Measurements from ENCODE around the gene RHEB.

- no peak for TF ChIP-seq POLR2A (IDR thresholded peaks at IDR 0.05)
- TF ChIP-seq, protein P1, sequence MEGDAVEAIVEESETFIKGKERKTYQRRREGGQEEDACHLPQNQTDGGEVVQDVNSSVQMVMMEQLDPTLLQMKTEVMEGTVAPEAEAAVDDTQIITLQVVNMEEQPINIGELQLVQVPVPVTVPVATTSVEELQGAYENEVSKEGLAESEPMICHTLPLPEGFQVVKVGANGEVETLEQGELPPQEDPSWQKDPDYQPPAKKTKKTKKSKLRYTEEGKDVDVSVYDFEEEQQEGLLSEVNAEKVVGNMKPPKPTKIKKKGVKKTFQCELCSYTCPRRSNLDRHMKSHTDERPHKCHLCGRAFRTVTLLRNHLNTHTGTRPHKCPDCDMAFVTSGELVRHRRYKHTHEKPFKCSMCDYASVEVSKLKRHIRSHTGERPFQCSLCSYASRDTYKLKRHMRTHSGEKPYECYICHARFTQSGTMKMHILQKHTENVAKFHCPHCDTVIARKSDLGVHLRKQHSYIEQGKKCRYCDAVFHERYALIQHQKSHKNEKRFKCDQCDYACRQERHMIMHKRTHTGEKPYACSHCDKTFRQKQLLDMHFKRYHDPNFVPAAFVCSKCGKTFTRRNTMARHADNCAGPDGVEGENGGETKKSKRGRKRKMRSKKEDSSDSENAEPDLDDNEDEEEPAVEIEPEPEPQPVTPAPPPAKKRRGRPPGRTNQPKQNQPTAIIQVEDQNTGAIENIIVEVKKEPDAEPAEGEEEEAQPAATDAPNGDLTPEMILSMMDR (IDR thresholded peaks at IDR 0.05): no peak
Measured at GRCh38 chr7:151549644-151550043, 29.9 kb upstream of the RHEB start.
